HG02943 (cell line): ENCODE measurements around the gene HSPA4.
"Not testable (repeated sequence)": the region's sequence is repeated elsewhere in the genome, so short reads cannot be mapped to it uniquely, and the experiment has no call there.

Experiments
- ATAC-seq: cut with Tn5 transposase; IDR thresholded peaks from one replicate; pipeline ENCODE4 v1.9.1; 2021; ENCODE audit warnings: mild to moderate bottlenecking, low read depth, moderate library complexity; ENCODE audit not compliant: unreplicated experiment

Gene HSPA4

GRCh38 chr5:133051542-133052316 lies at the start of gene HSPA4:
Gene HSPA4 (plus strand): TSS chr5:133052013. CDS start chr5:133052251, 238 bp downstream.
- ATAC-seq, result peak; percentile 81

DNA sequence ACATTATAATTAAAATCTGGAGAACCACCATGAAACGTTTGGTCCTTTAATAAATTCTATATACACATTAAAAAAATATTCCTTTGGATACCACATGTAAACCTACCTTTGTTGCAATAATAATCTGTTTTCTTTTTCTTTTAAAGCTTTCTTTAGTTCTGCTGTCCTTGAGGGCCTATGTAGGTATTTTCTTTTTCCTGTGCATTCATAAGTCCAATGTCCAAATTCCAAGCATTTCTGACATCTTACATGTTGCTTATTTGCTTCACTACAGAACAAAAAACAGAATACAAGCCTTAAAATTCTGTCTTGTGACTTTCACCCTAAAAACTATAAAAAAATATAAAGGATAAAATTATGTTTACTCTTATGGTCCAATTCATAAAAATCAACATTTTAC lies 45.2 kb upstream of the HSPA4 start:
- no peak for ATAC-seq

DNA sequence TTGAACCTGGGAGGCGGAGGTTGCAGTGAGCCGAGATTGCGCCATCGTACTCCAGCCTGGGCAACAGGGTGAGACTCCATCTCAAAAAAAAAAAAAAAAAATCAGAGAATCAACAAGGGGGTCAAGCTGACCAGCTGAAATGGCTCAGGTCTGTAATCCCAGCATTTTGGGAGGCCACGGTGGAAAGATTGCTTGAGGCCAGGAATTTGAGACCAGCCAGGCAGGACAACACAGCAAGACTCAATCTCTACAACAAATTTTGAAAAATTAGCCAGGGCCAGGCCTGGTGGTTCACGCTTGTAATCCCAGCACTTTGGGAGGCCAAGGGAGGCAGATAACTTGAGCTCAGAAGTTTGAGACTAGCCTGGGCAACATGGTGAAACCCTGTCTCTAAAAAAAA lies 43.4 kb upstream of the HSPA4 start:
- not testable (repeated sequence) for ATAC-seq

- no peak for ATAC-seq
These were observed 36.3 kb upstream of the HSPA4 start for GRCh38 chr5:133015466-133015865.

DNA sequence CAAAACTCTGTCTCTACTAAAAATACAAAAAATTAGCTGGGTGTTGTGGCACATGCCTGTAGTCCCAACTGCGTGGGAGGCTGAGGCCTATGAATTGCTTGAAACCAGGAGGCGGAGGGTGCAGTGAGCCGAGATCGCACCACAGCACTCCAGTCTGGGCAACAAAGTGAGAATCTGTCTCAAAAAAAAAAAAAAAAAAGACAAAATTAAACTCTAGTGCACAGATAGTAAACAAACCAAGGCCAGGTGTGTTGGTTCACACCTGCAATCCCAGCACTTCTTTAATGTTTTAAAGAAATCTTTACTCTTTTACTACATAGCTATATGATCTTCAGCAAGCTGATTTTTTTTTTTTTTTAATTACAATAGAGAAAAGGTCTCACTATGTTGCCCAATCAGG lies 33.8 kb upstream of the HSPA4 start:
- ATAC-seq, result no peak

DNA sequence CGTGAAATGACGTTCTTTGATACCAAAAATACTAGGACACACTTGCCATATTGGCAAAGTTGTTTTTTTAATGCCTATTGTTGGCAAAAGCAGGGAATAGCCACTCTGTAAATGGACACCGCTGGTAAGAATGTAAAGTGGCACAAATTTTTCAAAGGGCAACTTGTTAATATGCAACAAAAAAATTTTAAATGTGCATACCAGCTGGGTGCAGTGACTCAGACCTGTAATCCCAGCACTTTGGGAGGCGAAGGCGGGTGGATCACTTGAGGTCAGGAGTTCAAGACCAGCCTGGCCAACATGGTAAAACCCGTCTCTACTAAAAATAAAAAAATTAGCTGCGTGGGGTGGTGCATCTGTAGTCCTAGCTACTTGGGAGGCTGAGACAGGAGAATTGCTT lies 32.3 kb upstream of the HSPA4 start:
- ATAC-seq, result not testable (repeated sequence)

- ATAC-seq, result peak; percentile 93
These were observed 25.8 kb upstream of the HSPA4 start, which contains the start of gene ZCCHC10 for GRCh38 chr5:133025804-133026663. Gene ZCCHC10 (minus strand): TSS chr5:133026549. CDS start chr5:133026537, 12 bp downstream.

DNA sequence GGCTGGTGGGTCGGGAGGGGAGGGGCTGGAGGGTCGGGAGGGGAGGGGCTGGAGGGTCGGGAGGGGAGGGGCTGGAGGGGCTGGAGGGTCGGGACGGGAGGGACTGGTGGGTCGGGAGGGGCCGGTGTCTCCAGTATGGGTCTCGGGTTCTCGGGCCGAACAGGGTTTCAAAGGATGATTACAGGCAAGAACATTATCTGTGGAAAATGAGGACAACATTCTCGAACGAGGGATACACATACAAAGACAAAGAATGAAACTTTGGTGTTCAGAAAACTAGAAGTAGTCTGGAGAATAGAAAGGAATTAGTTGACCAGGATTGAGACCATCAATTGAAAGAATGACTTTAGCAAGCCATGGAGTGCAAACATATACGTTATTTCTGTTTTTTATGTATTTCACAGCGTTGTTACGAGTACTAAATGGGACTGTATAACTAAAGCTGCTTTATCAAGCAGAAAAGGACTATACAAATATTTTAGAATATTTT lies 25.1 kb upstream of the HSPA4 start:
- ATAC-seq, result no peak

DNA sequence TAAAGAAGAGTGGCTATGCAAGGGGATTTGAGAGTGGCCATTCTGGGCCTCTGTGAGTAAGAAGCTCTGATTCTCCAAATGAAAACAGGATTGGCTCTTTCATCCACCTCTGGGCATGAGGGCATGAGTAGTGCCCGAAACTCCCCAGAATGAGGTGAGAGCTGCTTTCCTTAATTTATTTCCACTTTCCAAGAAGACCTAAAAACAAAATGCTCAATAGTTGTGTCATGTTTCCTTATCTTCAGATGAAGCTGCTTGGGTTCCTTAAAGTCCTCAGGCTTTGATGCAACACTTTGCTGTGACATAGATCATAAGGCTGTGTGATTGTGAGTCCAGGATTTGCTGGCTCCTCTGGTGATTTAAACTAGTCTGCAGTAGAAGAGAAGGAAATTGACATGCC lies 22.4 kb upstream of the HSPA4 start:
- no peak for ATAC-seq

DNA sequence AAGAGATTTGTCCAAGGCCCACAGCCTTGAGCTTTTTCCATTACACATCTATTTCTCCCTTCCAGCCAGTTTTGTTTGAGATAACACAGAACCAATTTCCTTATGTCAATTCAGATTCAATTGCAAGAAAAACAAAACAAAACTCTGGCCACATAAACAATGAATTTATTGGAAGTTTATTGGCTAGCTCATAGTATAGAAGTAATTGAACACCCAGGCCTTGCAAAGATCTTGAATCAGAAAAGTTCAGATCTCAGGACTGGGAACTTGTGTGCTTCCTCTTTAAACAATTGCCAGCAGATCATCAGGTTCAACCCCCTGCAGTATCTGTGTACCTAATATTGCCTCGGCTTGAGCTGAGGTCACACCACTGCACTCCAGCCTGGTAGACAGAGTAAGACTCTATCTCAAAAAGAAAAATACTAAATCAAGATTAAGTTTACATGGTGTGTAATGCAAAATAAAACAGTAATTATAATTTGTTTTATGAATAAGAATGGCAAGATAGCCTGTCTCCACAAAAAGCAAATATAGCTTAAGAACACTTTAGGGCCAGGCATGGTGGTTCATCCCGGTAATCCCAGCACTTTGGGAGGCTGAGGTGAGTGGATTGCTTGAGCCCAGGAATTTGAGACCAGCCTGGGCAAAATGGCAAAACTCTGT lies 21.3 kb upstream of the HSPA4 start:
- no peak for ATAC-seq

DNA sequence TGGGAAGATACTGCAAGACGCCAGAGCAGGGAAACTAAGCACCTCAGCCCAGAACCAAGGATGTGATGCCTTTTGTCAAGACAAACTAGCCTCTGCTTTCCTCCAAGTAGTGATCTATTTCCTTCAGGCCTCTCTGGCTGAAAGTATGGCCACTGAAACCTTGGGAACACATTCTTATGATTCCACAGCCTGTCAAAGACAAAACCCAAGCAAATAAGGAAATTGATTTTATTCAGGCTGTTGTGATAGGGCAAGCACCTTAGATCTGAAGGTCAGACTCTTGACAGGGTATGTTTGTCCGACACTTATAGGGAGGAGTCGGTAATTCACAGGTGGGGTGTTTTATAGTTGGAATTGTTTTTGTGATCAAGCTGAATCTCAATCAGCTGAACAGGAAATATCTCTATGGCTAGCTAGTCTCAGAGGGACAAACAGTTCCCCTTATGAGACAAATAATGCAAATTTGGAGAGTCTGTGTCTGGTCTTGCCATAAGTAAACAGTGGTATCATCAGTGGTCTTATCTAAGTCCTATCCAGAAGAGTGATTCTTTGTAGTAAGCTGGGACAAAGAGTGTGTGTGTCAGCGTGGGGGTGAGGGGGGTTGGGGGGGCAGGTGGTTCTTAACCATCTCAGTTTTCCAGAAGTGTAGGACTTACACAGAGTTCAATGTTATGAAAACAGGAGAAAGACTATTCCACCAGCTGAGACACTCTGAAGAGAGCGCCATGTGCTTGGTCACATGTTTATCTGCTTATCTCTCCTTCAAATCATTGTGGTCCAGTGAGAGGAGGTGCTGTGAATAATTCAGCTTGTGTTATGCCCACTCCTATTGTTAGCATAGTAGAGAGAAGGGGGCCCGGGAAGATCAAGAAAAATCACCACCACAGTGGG lies 18.7 kb upstream of the HSPA4 start:
- ATAC-seq, result no peak

DNA sequence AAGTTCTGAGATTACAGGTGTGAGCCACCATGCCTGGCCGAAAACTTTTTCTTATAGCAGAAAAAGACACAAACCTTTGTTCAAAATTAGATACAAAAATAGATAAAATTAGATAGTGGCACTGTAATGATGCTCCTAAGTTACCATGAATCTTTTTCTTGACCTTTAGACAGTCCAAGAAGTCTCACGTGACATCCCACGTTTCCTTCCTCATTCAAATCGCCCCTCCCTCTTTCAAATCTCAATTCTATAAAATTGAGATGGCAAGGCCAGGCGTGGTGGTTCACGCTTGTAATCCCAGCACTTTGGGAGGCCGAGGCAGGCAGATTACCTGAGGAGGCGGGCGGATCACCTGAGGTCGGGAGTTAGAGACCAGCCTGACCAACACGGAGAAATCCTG lies 17.7 kb upstream of the HSPA4 start:
- no peak for ATAC-seq

DNA sequence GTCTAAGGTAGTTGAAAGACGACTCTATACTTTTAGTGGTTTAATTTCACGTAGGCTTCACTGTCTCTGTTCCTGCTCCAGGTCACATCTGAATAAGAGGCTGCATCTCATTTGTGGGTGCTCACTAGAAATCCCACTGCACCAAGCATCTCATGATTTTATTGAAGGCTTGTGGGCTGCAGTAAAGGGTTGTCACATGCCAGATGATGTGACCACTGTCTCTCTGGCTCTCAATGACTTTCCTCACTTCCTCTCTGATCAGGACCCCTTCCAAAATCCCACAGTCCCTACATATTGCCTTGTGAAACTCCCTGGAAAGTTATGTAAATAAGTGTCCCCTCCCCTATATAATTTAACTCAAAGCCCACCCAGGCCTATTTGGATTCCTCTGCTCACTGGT lies 16.6 kb upstream of the HSPA4 start:
- ATAC-seq, result no peak

GRCh38 chr5:133036677-133037076 lies 15.1 kb upstream of the HSPA4 start:
- not testable (repeated sequence) for ATAC-seq

DNA sequence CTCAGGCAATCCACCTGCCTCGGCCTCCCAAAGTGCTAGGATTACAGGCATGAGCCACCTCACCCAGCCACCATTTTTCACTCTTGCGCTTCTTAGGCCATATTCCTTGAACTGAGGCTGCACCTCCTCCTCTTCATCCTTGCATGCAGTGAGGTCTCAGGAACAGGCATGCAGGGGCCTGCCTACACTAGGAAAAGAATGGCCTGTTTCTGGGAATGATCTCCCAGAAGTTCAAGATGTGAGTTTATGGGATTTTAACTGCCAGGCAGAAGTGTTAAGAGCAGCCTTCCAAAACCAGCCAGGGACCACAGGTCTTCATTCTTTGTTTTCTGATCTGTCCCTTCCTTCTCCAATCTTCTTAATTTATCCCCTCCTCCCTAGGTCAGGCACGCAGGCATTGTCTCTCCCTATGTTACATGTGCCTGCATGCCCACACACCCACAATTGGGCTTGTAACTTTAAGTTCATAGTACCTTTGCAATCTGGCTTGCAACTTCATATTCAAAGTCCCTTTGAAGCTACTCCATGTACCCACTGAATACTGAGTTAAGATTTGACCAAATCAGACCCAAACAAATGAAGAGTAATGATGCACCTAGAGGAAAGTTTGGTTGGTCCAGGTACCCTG lies 10.5 kb upstream of the HSPA4 start:
- no peak for ATAC-seq

DNA sequence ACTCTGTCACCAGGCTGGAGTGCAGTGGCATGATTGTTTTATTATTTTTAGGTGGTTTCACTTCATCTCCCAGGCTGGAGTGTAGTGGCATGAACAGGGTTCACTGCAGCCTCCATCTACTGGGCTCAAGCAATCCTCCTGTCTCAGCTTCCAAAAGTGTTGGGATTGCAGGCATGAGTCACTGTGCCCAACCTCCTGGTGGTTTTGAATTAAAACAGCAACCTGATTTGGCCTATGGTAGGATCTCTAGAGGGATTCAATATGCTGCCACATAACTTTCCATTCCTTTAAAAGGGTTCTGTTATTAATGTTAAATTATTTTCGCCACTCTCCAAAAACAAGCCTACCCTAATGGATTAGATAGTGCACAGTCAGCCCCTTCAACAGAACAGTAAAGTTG lies 9.9 kb upstream of the HSPA4 start:
- ATAC-seq, result no peak

DNA sequence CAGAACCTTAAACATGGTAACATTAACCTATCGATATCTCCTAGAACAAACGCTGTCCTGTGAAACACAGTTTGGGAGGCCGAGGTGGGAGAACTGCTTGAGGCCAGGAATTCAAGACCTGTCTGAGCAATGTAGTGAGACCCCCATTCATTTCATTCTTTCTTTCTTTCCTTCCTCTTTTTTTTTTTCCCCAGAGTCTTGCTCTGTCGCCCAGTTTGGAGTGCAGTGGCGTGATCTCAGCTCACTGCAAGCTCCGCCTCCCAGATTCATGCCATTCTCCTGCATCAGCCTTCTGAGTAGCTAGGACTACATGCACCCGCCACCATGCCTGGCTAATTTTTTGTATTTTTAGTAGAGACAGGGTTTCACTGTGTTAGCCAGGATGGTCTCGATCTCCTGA lies 5.3 kb upstream of the HSPA4 start:
- ATAC-seq, result not testable (repeated sequence)

GRCh38 chr5:133047404-133047803 lies 4.4 kb upstream of the HSPA4 start:
- ATAC-seq, result no peak

GRCh38 chr5:133048993-133049725 lies 2.7 kb upstream of the HSPA4 start:
- no peak for ATAC-seq
